Neuronal stem cell (in vitro differentiated cells): ENCODE results near the gene HMGCS2.

Source experiments
- DNase-seq: peaks from one replicate; pipeline ENCODE4 v3.0.0-alpha.2; 2013; ENCODE audit warnings: low spot score
- H2AFZ ChIP-seq: one replicate; pipeline ENCODE4 v1.6.1; 2013; ENCODE audit warnings: mild to moderate bottlenecking, low read length, inconsistent platforms
- H2AK5ac ChIP-seq: 2 replicates; pipeline ENCODE4 v1.6.1; 2013; ENCODE audit warnings: low read depth, mild to moderate bottlenecking, inconsistent platforms, low read length, moderate library complexity, mixed read lengths
- H2BK120ac ChIP-seq: 2 replicates; pipeline ENCODE4 v1.6.1; 2013; ENCODE audit warnings: low read depth, mild to moderate bottlenecking, inconsistent platforms, low read length, moderate library complexity, mixed read lengths
- H2BK12ac ChIP-seq: one replicate; pipeline ENCODE4 v1.6.1; 2013; ENCODE audit warnings: low read length, inconsistent platforms
- H2BK15ac ChIP-seq: 2 replicates; pipeline ENCODE4 v1.6.1; 2013; ENCODE audit warnings: mild to moderate bottlenecking, low read length, inconsistent platforms, mixed read lengths
- H2BK5ac ChIP-seq: one replicate; pipeline ENCODE4 v1.6.1; 2013; ENCODE audit warnings: inconsistent platforms, mild to moderate bottlenecking, low read length, moderate library complexity
- H3K14ac ChIP-seq: one replicate; pipeline ENCODE4 v1.6.1; 2013; ENCODE audit warnings: low read length, inconsistent platforms
- H3K18ac ChIP-seq: 2 replicates; pipeline ENCODE4 v1.6.1; 2013; ENCODE audit warnings: low read length, inconsistent platforms
- H3K23ac ChIP-seq: 2 replicates; pipeline ENCODE4 v1.6.1; 2013; ENCODE audit warnings: low read depth, mild to moderate bottlenecking, mixed read lengths, low read length, inconsistent platforms; ENCODE audit not compliant: poor library complexity
- H3K27ac ChIP-seq: replicated peaks from 3 replicates; pipeline ENCODE4 v1.5.1; 2013; ENCODE audit warnings: low read length, inconsistent platforms
- H3K27me3 ChIP-seq, 3 experiments: 2 replicates each; pipeline ENCODE4 v1.6.1; 2013; ENCODE audit warnings: low read length in 3 of 3, mild to moderate bottlenecking in 2 of 3, inconsistent platforms in 1 of 3, low read depth in 1 of 3, mixed read lengths in 1 of 3, moderate library complexity in 1 of 3; ENCODE audit not compliant: control insufficient read depth in 3 of 3, insufficient read depth in 3 of 3
- H3K36me3 ChIP-seq, 2 donors: replicated peaks in 1 of 2; 2 replicates each; pipeline ENCODE4 v1.6.1; 2013; ENCODE audit warnings: low read length in 2 of 2; ENCODE audit not compliant: control insufficient read depth in 2 of 2, insufficient read depth in 2 of 2
- H3K4ac ChIP-seq: 2 replicates; pipeline ENCODE4 v1.6.1; 2013; ENCODE audit warnings: inconsistent platforms, mild to moderate bottlenecking, low read length, moderate library complexity
- H3K4me1 ChIP-seq, 2 donors: 1 replicate in 1 of 2; 2 replicates in 1 of 2; pipeline ENCODE4 v1.6.1; 2013; ENCODE audit warnings: low read length in 2 of 2, low read depth in 1 of 2; ENCODE audit not compliant: control insufficient read depth in 2 of 2, insufficient read depth in 1 of 2
- H3K4me2 ChIP-seq: one replicate; pipeline ENCODE4 v1.6.1; 2013; ENCODE audit warnings: mild to moderate bottlenecking, low read length, inconsistent platforms; ENCODE audit not compliant: insufficient read depth, poor library complexity, severe bottlenecking
- H3K4me3 ChIP-seq, 2 donors: 2 replicates each; pipeline ENCODE4 v1.5.1; 2013; ENCODE audit warnings: low read length in 2 of 2, mild to moderate bottlenecking in 2 of 2, inconsistent platforms in 1 of 2, moderate library complexity in 1 of 2
- H3K79me1 ChIP-seq: one replicate; pipeline ENCODE4 v1.6.1; 2013; ENCODE audit warnings: low read depth, mild to moderate bottlenecking, inconsistent platforms, low read length, moderate library complexity
- H3K9ac ChIP-seq: one replicate; pipeline ENCODE4 v1.6.1; 2013; ENCODE audit warnings: mild to moderate bottlenecking, low read depth, low read length, inconsistent platforms; ENCODE audit not compliant: poor library complexity
- H3K9me3 ChIP-seq, 2 donors: replicated peaks in 1 of 2; 2 replicates each; pipeline versions ENCODE3 to v1.6.1; 2013; ENCODE audit warnings: low read length in 2 of 2, mild to moderate bottlenecking in 2 of 2, inconsistent platforms in 1 of 2, low read depth in 1 of 2, mixed read lengths in 1 of 2, moderate library complexity in 1 of 2; ENCODE audit not compliant: control insufficient read depth in 2 of 2, insufficient read depth in 1 of 2
- H4K8ac ChIP-seq: one replicate; pipeline ENCODE4 v1.6.1; 2013; ENCODE audit warnings: low read depth, mild to moderate bottlenecking, inconsistent platforms, low read length, moderate library complexity
- H4K91ac ChIP-seq: one replicate; pipeline ENCODE4 v1.6.1; 2013; ENCODE audit warnings: low read length, low read depth, mild to moderate bottlenecking, inconsistent platforms; ENCODE audit not compliant: poor library complexity
- WGBS, 2 donors: extraction: QIAGEN DNeasy Blood & Tissue Kit; methylation state at CpG; one replicate each; pipeline ENCODE4 v1.1.7; 2013; ENCODE audit warnings: missing lambda C conversion rate in 2 of 2, mixed read lengths in 1 of 2; ENCODE audit not compliant: insufficient read length in 2 of 2, insufficient replicate concordance in 1 of 2; ENCODE audit errors: extremely low coverage in 2 of 2; 5-methylcytosine and 5-hydroxymethylcytosine counted together

Gene HMGCS2

GRCh38 chr1:119771016-119771415 lies 2.3 kb upstream of the HMGCS2 start:
- no peak overlapping the region for H2BK5ac ChIP-seq
- no peak overlapping the region for H3K18ac ChIP-seq
- no peak overlapping the region for H2BK120ac ChIP-seq
- peaks cover 0 to 53% (median 0%) of the 10 kb centered on the region in 3 experiments for H3K27me3 ChIP-seq
- DNase-seq: no peak
- H3K9ac ChIP-seq: no peak overlapping the region
- H3K4me1 ChIP-seq: peaks cover 0 to 33% of the 10 kb centered on the region in 2 donors
- H3K27ac ChIP-seq: no peak overlapping the region
- H3K4ac ChIP-seq: no peak overlapping the region
- H4K91ac ChIP-seq: no peak overlapping the region
- H3K4me2 ChIP-seq: no peak overlapping the region
- H3K23ac ChIP-seq: no peak overlapping the region
- no peak overlapping the region for H4K8ac ChIP-seq
- WGBS, 2 donors: no CpG with 5 or more reads among the region's 2 CpGs
- H3K79me1 ChIP-seq: no peaks in the 10 kb centered on the region
- H3K9me3 ChIP-seq: no peaks in the 10 kb centered on the region
- H2BK12ac ChIP-seq: no peak overlapping the region
- no peak overlapping the region for H2BK15ac ChIP-seq
- no peak overlapping the region for H2AFZ ChIP-seq
- no peak overlapping the region for H3K4me3 ChIP-seq
- H3K14ac ChIP-seq: no peak overlapping the region
- H3K36me3 ChIP-seq: no peaks in the 10 kb centered on the region
- H2AK5ac ChIP-seq: no peak overlapping the region

- Histone ChIP-seq H4K91ac (no peak overlapping the region), H3K4me1 (peaks cover 0 to 15% of the 10 kb centered on the region in 2 donors), H3K4me3 (no peak overlapping the region), H3K4me2 (no peak overlapping the region), H3K9ac (no peak overlapping the region), H2BK5ac (no peak overlapping the region), H3K4ac (no peak overlapping the region), H3K23ac (no peak overlapping the region), H3K36me3 (no peaks in the 10 kb centered on the region), H4K8ac (no peak overlapping the region), H3K79me1 (no peaks in the 10 kb centered on the region), H2AFZ (no peak overlapping the region), H2BK12ac (no peak overlapping the region), H3K14ac (no peak overlapping the region), H2BK15ac (no peak overlapping the region), H3K18ac (no peak overlapping the region), H3K27me3 (peaks cover 0 to 47% (median 0%) of the 10 kb centered on the region in 3 experiments), H3K27ac (no peak overlapping the region), H2AK5ac (no peak overlapping the region), H2BK120ac (no peak overlapping the region), H3K9me3 (peaks cover 0 to 3% of the 10 kb centered on the region in 2 donors)
- no peak for DNase-seq
- no CpG with 5 or more reads among the region's 2 CpGs for WGBS, 2 donors
Measured at GRCh38 chr1:119767486-119767885, 1.2 kb downstream of the HMGCS2 start.

- H3K4me1 ChIP-seq: peaks cover 0 to 14% of the 10 kb centered on the region in 2 donors
- H3K27me3 ChIP-seq: peaks cover 0 to 46% (median 0%) of the 10 kb centered on the region in 3 experiments
- H3K18ac ChIP-seq: no peak overlapping the region
- H3K14ac ChIP-seq: no peak overlapping the region
- H2AK5ac ChIP-seq: no peak overlapping the region
- H3K4me3 ChIP-seq: no peak overlapping the region
- H3K36me3 ChIP-seq: no peaks in the 10 kb centered on the region
- H3K9me3 ChIP-seq: peaks cover 0 to 3% of the 10 kb centered on the region in 2 donors
- H3K23ac ChIP-seq: no peak overlapping the region
- no peak overlapping the region for H2BK5ac ChIP-seq
- no peak overlapping the region for H4K91ac ChIP-seq
- no peak overlapping the region for H4K8ac ChIP-seq
- no peak overlapping the region for H2AFZ ChIP-seq
- no peak overlapping the region for H3K4ac ChIP-seq
- no peak overlapping the region for H3K27ac ChIP-seq
- no peak for DNase-seq
- no peak overlapping the region for H2BK120ac ChIP-seq
- no peaks in the 10 kb centered on the region for H3K79me1 ChIP-seq
- no CpG with 5 or more reads among the region's 4 CpGs for WGBS, 2 donors
- H3K4me2 ChIP-seq: no peak overlapping the region
- no peak overlapping the region for H2BK12ac ChIP-seq
- no peak overlapping the region for H3K9ac ChIP-seq
- no peak overlapping the region for H2BK15ac ChIP-seq
Measured at GRCh38 chr1:119766374-119766794, 2.3 kb downstream of the HMGCS2 start.

GRCh38 chr1:119764220-119764619 lies 4.5 kb downstream of the HMGCS2 start:
- Histone ChIP-seq H3K4me3 (no peak overlapping the region), H3K9me3 (peaks cover 0 to 3% of the 10 kb centered on the region in 2 donors), H3K9ac (no peak overlapping the region), H4K8ac (no peak overlapping the region), H3K79me1 (no peaks in the 10 kb centered on the region), H2BK5ac (no peak overlapping the region), H2AK5ac (no peak overlapping the region), H4K91ac (no peak overlapping the region), H3K27me3 (peaks cover 0 to 25% (median 0%) of the 10 kb centered on the region in 3 experiments), H2BK15ac (no peak overlapping the region), H3K4me1 (peaks cover 0 to 9% of the 10 kb centered on the region in 2 donors), H3K27ac (no peak overlapping the region), H3K36me3 (no peaks in the 10 kb centered on the region), H3K14ac (no peak overlapping the region), H2BK12ac (no peak overlapping the region), H3K4me2 (no peak overlapping the region), H2BK120ac (no peak overlapping the region), H2AFZ (no peak overlapping the region), H3K4ac (no peak overlapping the region), H3K23ac (no peak overlapping the region), H3K18ac (no peak overlapping the region)
- no CpG with 5 or more reads among the region's 6 CpGs for WGBS, 2 donors
- DNase-seq: no peak
